PFSK-1 (cell line): ENCODE data around the gene MRPL20.

ENCODE experiments used
- FOXP2 ChIP-seq: optimal IDR thresholded peaks from 2 replicates; pipeline ENCODE3; 2011; ENCODE audit warnings: borderline replicate concordance, control low read depth, inconsistent platforms; ENCODE audit not compliant: insufficient read depth; ENCODE audit errors: extremely low read length, extremely low read depth
- POLR2AphosphoS5 ChIP-seq: IDR thresholded peaks from 2 replicates; pipeline ENCODE4 v1.6.1; 2012; ENCODE audit warnings: low read depth, mild to moderate bottlenecking, control low read depth, low read length, moderate library complexity
- REST ChIP-seq, 2 experiments: IDR thresholded peaks; 2 replicates each; pipeline versions ENCODE4 v1.6.1 to v1.8.0; 2011 to 2012; ENCODE audit warnings: low read depth in 2 of 2, low read length in 2 of 2, control low read depth in 1 of 2, inconsistent platforms in 1 of 2, mild to moderate bottlenecking in 1 of 2, moderate library complexity in 1 of 2; ENCODE audit not compliant: insufficient read depth in 1 of 2
- SIN3A ChIP-seq: IDR thresholded peaks from 2 replicates; pipeline ENCODE4 v1.6.1; 2012; ENCODE audit warnings: mild to moderate bottlenecking, low read length, moderate library complexity, borderline replicate concordance; ENCODE audit not compliant: insufficient read depth
- TAF1 ChIP-seq: IDR thresholded peaks from 2 replicates; pipeline ENCODE4 v1.6.1; 2012; ENCODE audit warnings: low read length, control low read depth, borderline replicate concordance; ENCODE audit not compliant: insufficient read depth

MRPL20 gene

GRCh38 chr1:1390675-1391074, 16.4 kb downstream of the MRPL20 start:
- TF ChIP-seq REST (IDR thresholded peaks at IDR 0.05; ENCODE audit: insufficient read depth in 1 of 2, low read depth in 2 of 2, low read length in 2 of 2), result no peak
- TF ChIP-seq SIN3A, result no peak
- no peak for TF ChIP-seq TAF1
- no peak for TF ChIP-seq FOXP2
- no peak for TF ChIP-seq POLR2AphosphoS5

GRCh38 chr1:1388078-1388472, 19.0 kb downstream of the MRPL20 start:
- TF ChIP-seq REST (IDR thresholded peaks at IDR 0.05; ENCODE audit: insufficient read depth in 1 of 2, low read depth in 2 of 2, low read length in 2 of 2), result no peak
- no peak for TF ChIP-seq TAF1
- no peak for TF ChIP-seq POLR2AphosphoS5
- no peak for TF ChIP-seq SIN3A
- TF ChIP-seq FOXP2, result no peak

- TF ChIP-seq REST (IDR thresholded peaks at IDR 0.05; ENCODE audit: insufficient read depth in 1 of 2, low read depth in 2 of 2, low read length in 2 of 2) (no peak), FOXP2 (no peak), SIN3A (no peak), TAF1 (no peak), POLR2AphosphoS5 (no peak)
Measured at GRCh38 chr1:1387098-1388077, 19.7 kb downstream of the MRPL20 start.

GRCh38 chr1:1385931-1386330, 21.2 kb downstream of the MRPL20 start:
- TF ChIP-seq TAF1 (no peak), FOXP2 (no peak), POLR2AphosphoS5 (no peak), REST (IDR thresholded peaks at IDR 0.05; ENCODE audit: insufficient read depth in 1 of 2, low read depth in 2 of 2, low read length in 2 of 2) (no peak), SIN3A (no peak)
